HPDE6-E6E7 (cell line): Measurements from ENCODE around the gene PTPN22.

Experiments used
- DNase-seq: peaks from one replicate; pipeline ENCODE4 v3.0.0; 2011; ENCODE audit warnings: missing footprints; ENCODE audit errors: extremely low spot score

The PTPN22 gene

GRCh38 chr1:113887402-113888175, 16.1 kb upstream of the PTPN22 start, which contains the start of gene BCL2L15:
Gene BCL2L15, minus strand, starts transcription at chr1:113887581. Its CDS starts 206 bp downstream, at chr1:113887375.
- DNase-seq: no peak

GRCh38 chr1:113886417-113887401, 15.2 kb upstream of the PTPN22 start:
- DNase-seq: no peak

- DNase-seq: no peak
Measured at GRCh38 chr1:113881661-113882060, 10.1 kb upstream of the PTPN22 start.

- DNase-seq: no peak
Measured at GRCh38 chr1:113879739-113880038, 8.2 kb upstream of the PTPN22 start.

- no peak for DNase-seq
Measured at GRCh38 chr1:113876176-113876575, 4.7 kb upstream of the PTPN22 start.

DNA sequence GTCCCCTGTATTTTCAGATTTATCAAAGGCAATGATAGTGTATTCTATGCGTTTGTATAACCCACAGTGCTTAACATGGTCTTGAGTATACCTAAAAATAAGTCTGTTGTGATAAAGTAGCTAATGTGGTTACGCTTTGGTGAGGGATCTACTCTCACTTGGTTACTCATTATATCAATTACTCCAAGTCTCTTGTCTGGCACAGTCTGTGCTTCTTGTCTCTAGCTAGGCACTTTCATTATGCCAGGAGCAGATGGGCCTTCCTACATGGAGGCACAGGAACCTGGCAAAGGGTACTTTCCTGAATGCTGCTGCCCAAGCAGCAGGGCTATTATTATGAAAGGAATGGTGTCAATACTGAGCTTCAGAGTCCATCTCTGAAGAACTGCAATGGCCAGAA, 4.2 kb upstream of the PTPN22 start:
- no peak for DNase-seq

DNA sequence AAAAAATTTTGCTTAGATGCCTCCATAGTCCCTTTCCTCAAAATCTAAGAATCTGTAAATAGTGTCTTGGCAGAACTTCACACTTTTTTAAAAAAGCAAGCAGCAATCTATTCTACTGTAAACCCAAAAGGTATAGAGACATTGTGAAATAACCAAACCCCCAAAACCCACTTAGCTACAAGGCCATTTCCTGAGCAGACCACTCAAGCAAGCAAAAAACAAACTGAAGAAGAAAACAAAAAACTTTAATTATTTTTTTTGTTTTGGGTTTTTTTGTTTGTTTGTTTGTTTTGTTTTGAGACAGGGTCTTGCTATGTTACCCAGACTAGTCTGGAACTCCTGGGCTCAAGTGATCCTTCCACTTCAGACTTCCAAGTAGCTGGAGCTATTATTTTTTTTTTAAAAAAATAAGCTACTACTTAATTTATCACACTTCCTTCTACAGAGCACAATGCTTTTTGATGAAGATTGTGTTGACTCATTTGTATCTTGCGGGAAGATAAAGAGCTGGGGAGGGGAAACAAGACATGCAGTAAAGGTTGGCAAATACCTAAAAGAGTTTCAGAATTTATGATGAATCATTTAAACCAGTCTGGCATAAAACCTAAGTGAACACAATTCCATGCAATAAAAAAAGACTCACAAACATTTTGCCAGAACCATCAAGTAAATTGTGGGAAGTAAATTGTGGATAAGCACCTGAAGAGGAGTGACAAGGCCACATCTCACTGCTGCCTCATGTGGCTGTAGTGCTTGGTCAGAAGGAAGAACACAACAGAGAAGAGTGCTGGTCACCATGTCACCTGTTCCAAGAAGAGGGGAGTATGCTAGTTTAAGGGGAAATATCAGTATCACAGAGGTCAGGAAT, 2.7 kb upstream of the PTPN22 start:
- DNase-seq: peak; percentile 35

DNA sequence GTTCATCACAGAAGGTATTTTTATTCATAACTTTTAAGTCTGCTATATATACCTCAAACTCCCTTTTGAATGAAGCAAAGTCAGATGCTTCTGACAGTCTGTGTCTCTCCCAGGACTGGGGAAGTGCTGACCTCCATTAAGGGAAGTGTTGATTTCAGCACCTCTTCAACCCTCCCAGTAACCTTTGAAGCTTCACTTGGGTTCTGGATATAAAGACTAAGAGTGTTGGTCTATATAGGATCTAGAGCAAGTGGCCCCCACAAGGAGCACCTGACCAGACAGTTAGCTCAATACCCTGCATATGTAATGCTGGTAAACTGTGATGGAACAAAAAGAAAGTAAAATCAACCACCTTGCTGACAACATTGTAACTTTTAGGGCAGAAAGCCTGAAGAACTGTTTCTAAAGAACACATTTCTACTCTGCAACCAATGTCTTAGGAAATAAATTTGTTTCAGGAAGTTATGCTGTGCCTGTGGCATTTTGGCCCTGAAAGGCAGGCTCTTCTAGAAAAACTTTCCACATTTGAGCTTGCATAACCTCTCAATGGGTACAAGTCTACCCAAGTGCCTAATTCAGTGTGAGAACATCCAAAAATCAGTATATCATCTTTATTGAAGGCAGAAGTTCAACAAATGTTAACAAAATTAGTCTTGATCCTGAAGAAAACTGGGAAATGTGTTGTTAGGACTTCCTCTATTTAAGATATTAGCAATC, 865 bp upstream of the PTPN22 start:
- no peak for DNase-seq

GRCh38 chr1:113870778-113871177, 734 bp downstream of the PTPN22 start:
- DNase-seq: no peak

GRCh38 chr1:113868387-113869083, 3.0 kb downstream of the PTPN22 start:
- DNase-seq: no peak

- DNase-seq: no peak
Measured at GRCh38 chr1:113861641-113862040, 9.9 kb downstream of the PTPN22 start.

DNA sequence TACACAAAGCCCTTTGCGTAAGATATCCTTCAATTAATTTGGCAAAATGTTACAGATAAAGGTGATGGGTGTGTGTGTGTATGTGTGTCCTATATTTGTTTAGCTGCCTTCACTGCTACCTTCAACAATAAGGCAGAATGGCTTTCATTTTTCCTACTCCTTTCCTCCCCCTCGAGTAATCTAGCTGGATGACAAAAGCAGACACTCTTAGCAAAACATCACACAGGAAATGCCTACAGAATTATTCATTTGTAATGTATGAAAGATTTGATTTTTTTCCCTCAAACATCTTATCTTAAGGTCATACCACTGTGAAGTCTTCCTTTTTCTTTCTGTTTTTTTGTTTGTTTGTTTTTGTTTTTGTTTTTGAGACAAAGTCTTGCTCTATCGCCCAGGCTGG, 10.6 kb downstream of the PTPN22 start:
- DNase-seq: peak; percentile 11

DNA sequence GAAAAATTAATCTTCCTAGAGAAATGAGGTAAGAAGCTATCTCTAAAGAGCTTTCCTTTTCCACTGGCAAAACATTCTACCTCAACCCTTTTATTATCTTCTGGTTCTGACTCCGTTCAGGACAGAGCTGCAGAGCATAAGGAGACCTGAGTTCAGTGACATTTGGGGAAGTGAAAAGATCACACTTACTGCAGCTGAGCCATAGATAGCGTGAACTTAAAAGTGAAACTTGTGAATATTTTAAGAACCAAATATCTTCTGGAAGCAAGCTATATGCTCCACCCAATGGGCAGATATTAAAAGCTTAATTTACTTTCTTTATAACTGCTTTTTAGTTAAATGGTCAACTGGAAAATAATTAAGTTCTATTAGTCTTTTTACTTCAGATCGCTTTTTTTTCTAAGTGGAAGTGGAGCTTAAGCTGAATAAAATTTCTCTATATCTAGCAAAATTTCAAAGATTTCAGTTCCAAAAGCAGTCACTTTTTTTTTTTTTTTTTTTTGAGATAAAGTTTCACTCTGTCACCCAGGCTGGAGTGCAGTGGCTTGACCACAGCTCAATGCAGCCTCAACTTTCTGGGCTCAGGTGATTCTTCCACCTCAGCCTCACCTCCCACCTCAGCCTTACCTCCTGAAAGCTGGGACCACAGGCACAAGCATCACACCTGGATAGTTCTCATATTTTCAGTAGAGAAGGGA, 11.9 kb downstream of the PTPN22 start:
- no peak for DNase-seq

DNA sequence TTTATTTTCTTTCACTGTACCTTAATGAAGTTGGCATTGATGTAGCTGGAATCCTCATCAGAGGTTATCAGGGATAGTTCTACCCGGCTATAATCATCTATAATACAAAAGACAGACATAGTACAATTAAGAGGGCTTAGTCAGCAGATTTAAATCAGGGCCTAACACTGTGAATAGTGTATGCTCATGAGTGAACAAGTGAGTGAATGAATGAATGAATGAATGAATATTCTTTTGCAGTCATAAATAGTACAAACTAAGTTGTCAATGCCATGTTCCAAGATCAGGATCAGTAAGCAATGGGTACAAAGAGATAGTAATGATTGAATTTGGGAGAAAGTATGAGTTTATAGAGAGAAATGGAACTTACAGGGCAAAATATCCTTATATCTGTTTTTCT, 12.5 kb downstream of the PTPN22 start:
- DNase-seq: no peak

GRCh38 chr1:113858418-113858817, 13.1 kb downstream of the PTPN22 start:
- DNase-seq: no peak

DNA sequence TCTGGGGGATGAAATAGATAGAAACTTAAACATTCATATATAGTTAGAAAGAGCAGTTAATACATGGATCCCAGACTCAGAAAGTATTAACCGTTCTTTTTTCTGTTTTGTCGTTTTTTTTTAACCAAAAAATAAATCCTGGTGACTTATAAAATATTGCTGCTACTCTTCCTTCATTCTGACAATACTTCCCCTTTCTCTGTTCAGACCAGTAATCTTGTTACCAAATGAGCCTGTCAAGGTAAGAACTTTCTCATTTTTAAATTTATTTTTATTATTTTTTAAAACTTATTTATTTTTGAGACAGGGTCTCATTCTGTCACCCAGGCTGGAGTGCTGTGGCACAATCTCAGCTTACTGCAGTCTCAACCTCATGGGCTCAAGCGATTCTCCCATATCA, 13.7 kb downstream of the PTPN22 start:
- no peak for DNase-seq

- DNase-seq: no peak
Measured at GRCh38 chr1:113856401-113856790, 15.1 kb downstream of the PTPN22 start.

DNA sequence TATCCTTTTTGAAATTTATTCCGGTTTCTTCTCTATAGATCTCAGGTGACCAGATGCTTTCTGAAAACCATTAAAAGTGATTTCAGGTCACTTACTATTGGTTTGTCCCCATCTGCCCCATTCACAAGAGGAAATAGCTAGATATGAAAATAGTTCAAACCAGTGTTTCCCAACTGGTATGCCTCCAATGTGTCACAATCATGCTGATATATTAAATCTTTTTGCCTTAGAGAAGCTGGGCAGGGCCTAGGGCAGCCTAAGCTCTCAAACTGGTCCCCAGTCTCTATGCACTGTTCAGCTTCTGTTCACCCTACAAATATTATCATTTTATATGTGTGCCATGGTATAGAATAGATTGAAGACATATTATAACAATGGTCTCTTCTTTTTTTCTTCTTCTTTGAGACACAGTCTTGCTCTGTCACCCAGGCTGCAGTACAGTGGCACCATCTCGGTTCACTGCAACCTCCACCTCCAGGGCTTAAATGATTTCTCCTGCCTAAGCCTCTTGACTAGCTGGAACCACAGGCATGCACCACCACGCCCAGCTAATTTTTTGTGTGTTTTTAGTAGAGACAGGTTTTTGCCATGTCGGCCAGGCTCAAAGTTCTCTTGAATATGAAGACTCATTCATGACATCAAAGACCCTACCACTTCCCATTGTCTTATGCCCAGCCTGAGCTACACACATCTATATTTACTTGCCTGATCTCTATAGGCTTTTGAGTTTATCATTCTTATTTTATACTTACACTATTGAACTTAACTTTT, 15.7 kb downstream of the PTPN22 start:
- DNase-seq: no peak

DNA sequence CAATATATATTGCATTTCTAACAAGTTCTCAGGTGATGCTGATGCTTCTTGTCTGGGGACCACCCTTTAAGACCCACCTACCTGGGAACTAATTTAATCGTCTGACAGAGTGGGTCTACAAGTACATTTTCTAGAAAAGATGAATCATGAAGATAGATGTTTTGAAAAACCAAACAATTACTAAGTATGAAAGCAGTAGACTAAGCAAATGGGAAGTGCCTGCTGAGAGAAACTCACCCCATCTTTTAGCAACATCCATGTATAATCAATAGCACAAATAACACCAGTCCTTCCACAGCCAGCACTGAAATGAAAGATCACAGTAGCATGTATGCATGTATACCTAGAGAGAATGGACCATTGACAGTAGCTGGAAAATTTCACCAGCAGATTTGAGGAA, 17.3 kb downstream of the PTPN22 start:
- no peak for DNase-seq
